Memory B cell (primary cell): ENCODE results near the gene CXCR6.

Source experiments
- ATAC-seq: fragments of 150-1000 bp; cut with Tn5 transposase; 2 replicates; pipeline ENCODE4 v1.10.0; 2021; ENCODE audit warnings: low read depth, mild to moderate bottlenecking, moderate library complexity
- DNase-seq, 2 donors: peaks; one replicate each; pipeline ENCODE4 v3.0.0; 2022; ENCODE audit warnings: low spot score in 2 of 2
- H3K27ac Mint-ChIP-seq: one replicate; pipeline ENCODE4 v1.8.0; 2022; ENCODE audit warnings: mild to moderate bottlenecking, moderate library complexity, mixed read lengths
- H3K27me3 Mint-ChIP-seq: one replicate; pipeline ENCODE4 v1.8.0; 2022; ENCODE audit warnings: mixed read lengths
- H3K36me3 Mint-ChIP-seq: one replicate; pipeline ENCODE4 v1.8.0; 2022; ENCODE audit warnings: mild to moderate bottlenecking, mixed read lengths
- H3K4me1 Mint-ChIP-seq: one replicate; pipeline ENCODE4 v1.8.0; 2022; ENCODE audit warnings: mixed read lengths
- H3K4me3 Mint-ChIP-seq: one replicate; pipeline ENCODE4 v1.8.0; 2022; ENCODE audit warnings: mild to moderate bottlenecking, moderate library complexity, mixed read lengths
- H3K9me3 Mint-ChIP-seq: one replicate; pipeline ENCODE4 v1.8.0; 2022; ENCODE audit warnings: mixed read lengths

Gene CXCR6

DNA sequence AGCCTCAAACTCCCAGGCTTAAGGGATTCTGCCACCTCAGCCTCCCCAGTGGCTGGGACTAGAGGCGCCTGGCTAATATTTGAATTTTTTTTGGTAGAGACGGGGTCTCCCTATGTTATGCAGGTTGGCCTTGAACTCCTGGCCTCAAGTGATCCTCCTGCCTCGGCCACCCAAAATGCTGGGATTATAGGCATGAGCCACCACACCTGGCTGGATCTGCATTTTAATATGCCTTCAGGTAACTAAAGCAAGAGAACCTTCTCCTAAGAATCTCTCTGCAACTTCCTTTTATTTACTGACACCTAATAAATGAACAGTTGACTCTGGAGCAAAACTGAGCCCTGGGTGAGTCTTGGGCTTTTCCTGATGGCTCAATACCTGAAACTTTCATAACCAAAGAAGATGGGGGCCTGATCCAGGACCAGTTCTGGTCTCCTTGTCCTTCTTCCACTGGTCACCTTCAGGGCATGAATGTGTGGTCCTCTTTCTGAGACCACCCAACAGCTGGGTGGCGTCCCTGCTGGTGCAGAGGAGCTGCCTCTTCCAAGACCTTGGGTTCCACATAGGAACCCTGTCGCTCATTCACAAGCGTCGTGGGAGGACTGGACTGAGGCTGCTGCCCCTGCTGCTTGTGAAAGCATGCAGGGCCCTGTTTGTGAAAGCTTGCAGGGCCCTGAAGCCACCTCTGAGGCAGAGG, 28.8 kb upstream of the CXCR6 start:
- H3K4me3 Mint-ChIP-seq, result no peak overlapping the region
- H3K4me1 Mint-ChIP-seq, result peaks cover 12% of the 10 kb centered on the region
- no peaks in the 10 kb centered on the region for H3K9me3 Mint-ChIP-seq
- H3K36me3 Mint-ChIP-seq, result peaks cover 5% of the 10 kb centered on the region
- DNase-seq (no peak), ATAC-seq (no peak)
- H3K27me3 Mint-ChIP-seq, result no peaks in the 10 kb centered on the region
- no peak overlapping the region for H3K27ac Mint-ChIP-seq

DNA sequence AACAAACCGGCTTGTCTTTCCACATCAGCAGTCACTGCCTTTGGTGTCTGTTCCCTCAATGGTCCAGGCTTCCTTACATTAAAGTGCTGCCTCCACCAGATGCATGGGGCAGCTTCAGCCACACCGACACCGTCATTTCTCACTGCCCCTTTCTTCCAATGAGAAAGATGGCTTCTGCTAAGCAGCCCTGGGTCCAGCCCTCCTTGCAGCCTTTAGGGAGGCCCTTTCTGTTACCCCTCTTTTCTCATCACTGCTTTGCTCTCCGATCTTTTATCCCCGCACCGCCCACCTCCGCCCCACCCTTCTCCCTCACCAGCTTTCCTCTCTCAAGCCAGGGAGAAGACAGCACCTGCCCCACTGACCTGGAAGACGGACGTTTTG, 28.2 kb upstream of the CXCR6 start:
- Mint-ChIP-seq H3K9me3 (no peaks in the 10 kb centered on the region), H3K27me3 (no peaks in the 10 kb centered on the region), H3K36me3 (peaks cover 5% of the 10 kb centered on the region), H3K4me1 (peaks cover 8% of the 10 kb centered on the region), H3K4me3 (peak overlapping the region; percentile 73), H3K27ac (no peak overlapping the region)
- no peak for ATAC-seq
- no peak for DNase-seq

DNA sequence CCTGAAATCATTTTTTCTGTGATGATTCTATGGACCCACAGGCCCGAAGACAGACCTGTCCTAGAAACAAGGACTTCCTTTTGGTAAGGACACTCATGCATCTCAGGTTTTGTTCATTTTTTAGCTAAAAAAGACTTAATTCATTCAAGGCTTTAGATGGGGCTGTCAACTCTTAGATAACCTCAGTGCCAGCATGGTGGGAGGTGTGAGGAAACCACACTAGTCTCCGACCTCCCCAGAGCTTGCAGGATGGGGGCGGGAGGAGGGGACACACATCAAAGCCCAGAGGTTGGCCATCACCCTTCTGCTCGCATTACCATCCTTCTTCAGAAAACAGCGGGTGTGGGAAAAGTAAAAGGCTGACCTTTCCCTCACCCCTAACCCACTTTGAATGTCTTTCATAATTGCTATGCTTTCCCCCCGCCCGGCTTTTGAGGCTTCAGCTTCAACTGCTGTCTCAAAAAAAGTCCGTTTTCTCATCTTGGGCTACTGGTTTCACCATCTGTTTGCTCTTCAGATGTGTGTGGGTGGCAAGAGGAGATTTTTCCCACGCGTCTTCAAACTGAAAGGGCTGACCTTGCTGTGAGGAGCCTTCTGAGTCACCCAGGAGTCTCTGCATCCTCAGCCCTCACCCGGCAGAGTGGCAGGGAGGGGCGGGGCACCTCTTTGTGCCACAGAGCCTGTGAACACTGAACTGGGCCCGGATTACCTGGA, 27.6 kb upstream of the CXCR6 start:
- no peak for DNase-seq

DNA sequence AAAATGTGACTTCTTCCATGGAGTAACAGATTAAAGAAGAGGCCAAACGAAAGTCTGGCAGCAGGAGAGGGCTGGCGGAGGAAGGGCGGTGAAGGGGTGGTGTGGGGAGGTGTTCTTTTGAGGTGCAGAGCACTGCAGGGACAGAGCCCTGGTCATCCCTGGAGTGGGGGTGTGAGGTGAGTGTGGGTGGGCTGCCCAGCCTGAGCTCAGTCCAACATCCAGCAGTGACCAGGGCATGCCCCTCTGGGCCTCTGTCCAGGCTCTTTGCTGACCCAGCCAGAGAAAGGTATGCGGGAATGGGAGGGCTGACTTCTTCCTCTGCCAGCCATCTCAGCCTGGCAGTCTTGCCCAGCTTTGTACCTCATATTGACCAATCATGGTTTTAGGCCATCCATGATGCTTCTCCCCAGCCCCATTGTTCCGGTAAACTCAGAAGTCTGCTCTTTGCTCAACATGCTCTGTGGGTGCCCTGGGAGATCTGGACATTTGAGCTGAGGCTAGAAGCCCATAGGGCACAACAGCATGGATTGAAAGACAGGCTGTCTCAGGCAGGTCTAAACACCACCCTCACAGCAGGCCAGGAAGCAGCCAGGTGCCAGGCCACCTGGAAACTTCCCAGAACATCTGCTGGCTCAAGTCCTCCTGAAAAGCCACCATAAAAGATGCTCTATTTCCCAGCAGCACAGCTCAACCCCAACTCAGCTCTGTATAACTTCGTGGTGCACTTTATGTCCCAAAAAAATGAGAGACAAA, 25.9 kb upstream of the CXCR6 start:
- ATAC-seq, result no peak
- Mint-ChIP-seq H3K27me3 (no peaks in the 10 kb centered on the region), H3K4me1 (peaks cover 5% of the 10 kb centered on the region), H3K4me3 (no peak overlapping the region), H3K36me3 (peaks cover 9% of the 10 kb centered on the region), H3K27ac (no peak overlapping the region), H3K9me3 (no peaks in the 10 kb centered on the region)
- no peak for DNase-seq

More for the DNA sequence above, 27.6 kb upstream of the CXCR6 start:
- Mint-ChIP-seq H3K4me1 (peaks cover 5% of the 10 kb centered on the region), H3K27me3 (no peaks in the 10 kb centered on the region), H3K36me3 (peaks cover 5% of the 10 kb centered on the region), H3K9me3 (no peaks in the 10 kb centered on the region), H3K27ac (peak overlapping the region; percentile 41), H3K4me3 (peak overlapping the region; percentile 73)
- ATAC-seq, result peak; percentile 77

DNA sequence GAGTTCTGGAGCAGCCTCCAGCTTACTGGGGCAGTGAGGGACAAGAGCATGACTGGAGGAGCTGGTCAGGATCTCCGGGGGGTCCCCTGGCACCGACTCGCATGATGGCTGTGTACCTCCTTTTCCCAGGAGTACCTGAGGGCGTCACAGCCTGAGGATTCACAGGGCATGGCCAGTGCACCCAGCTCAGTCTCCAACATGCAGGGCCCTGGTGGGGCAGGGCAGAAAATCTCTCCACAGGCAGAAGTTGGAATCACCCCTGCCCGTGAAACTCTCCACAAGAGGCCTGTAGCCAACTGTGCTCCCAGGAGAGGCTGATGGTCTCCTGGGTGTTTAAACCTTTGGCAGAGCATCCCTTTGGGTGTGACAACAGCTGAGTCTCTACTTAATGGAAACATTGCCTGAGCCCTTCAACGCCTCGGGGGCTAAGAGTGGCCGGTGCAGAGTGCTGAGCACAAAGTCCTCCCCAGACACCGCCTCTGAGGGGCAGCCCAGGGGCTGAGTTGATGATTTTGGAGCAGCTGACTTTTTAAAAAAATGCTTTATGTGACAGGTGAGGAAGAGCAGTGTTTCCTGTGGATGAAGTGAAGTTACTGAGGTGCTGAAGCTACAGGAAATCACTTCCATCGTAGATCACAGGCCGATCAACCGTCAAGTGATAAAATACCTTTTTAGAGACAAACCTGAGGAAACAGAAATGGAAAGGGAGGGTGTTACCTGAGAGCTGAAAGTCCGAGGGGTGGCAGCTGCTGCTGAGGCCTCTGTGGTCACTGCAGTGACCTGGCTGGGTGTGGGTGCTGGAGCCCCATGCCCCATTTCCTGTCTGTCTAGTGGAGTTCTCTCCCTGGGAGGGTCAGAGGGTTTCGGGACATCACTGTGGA, 21.9 kb upstream of the CXCR6 start:
- no peaks in the 10 kb centered on the region for H3K27me3 Mint-ChIP-seq
- H3K27ac Mint-ChIP-seq, result no peak overlapping the region
- H3K9me3 Mint-ChIP-seq, result no peaks in the 10 kb centered on the region
- H3K36me3 Mint-ChIP-seq, result peaks cover 25% of the 10 kb centered on the region
- no peak overlapping the region for H3K4me3 Mint-ChIP-seq
- DNase-seq (no peak), ATAC-seq (no peak)
- no peaks in the 10 kb centered on the region for H3K4me1 Mint-ChIP-seq

DNA sequence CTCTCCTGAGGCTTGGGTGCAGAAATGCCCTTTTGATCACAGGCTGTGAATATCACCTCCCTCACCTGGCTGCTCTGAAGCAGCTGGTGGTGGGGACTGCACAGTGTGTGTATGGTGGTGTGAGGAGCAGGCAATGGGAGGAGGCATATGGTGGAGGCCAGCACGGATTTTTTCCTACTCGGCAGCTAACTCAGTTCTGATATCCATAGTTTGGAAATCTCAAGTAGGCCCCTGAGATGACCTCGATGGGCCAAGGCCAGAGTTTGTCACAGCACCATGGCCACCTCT, 21.3 kb upstream of the CXCR6 start:
- DNase-seq, result no peak
- Mint-ChIP-seq H3K4me3 (no peak overlapping the region), H3K27ac (no peak overlapping the region), H3K4me1 (no peaks in the 10 kb centered on the region), H3K36me3 (peaks cover 26% of the 10 kb centered on the region), H3K9me3 (no peaks in the 10 kb centered on the region), H3K27me3 (no peaks in the 10 kb centered on the region)
- no peak for ATAC-seq

DNA sequence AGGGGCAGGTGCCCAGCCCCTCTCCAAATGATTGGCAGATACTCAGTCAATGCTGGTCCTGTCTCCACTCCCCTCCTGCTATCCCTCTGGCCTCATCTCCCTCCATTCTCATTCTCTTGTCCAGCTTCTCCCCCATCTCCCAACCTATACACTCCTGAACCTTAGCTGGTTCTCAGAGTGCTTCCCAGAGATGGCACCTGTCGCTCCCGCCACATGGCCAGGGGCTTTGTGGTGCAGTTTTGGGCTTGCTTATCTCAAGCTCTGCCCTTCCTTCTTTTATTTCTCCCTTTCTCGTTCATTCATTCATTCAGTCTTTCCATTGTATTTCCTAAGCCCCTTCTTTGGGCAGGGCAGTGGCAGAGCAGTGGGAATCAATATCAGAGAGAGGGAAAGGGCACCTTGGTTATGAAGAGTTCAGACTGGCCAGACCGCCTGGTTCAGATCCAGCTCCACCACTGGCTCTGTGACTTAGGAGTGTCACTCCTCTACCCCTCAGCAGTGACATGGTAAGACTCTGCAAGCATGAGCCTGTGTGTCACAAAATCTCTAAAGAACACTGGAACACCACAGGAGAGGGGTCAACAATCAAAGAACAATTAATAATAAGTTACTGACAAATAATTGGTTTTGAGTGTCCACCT, 20.2 kb upstream of the CXCR6 start:
- H3K27ac Mint-ChIP-seq, result no peak overlapping the region
- peaks cover 31% of the 10 kb centered on the region for H3K36me3 Mint-ChIP-seq
- no peak for ATAC-seq
- H3K4me3 Mint-ChIP-seq, result no peak overlapping the region
- H3K27me3 Mint-ChIP-seq, result no peaks in the 10 kb centered on the region
- H3K9me3 Mint-ChIP-seq, result no peaks in the 10 kb centered on the region
- no peak for DNase-seq
- H3K4me1 Mint-ChIP-seq, result no peaks in the 10 kb centered on the region

DNA sequence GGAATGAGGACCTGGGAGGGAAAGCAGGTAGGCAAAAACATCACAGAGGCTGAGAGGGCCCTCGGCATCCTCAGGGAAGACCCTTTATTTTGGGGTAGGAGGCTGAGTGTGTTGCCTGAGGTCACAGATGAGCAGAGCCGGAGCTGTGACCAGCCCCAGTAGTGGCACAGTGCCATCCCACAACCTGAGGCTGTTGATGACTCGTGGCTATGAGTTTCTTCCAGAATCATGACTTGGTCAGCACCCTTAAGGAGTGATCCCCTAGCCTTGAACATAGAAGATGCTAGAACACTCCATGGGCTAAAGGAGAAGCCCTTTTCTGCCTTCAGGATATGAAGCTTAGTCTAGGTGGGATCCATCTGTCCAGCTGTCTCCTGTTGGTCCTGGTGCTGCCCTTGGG, 19.5 kb upstream of the CXCR6 start:
- no peak for DNase-seq
- Mint-ChIP-seq H3K9me3 (no peaks in the 10 kb centered on the region), H3K4me1 (no peaks in the 10 kb centered on the region), H3K27ac (no peak overlapping the region), H3K36me3 (peaks cover 32% of the 10 kb centered on the region), H3K4me3 (no peak overlapping the region), H3K27me3 (no peaks in the 10 kb centered on the region)
- no peak for ATAC-seq

DNA sequence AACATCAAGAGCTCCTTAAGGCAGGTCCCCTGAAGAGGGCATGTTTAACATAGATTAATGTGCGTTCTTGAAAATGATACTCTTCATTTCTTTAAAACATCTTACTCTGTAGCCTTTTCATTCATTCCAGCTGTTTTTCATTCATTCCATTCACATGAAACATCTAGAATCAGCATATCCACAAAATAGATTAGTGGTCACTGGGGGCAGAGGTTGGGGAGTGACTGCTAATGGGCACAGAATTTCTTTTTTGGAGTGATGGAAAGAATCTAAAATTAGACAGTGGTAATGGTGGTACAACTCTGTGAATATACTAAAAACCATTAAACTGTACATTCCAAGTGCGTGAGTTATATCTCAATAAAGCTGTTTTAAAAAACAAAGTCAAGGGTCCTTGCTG, 15.4 kb upstream of the CXCR6 start:
- no peak overlapping the region for H3K4me3 Mint-ChIP-seq
- no peak for DNase-seq

DNA sequence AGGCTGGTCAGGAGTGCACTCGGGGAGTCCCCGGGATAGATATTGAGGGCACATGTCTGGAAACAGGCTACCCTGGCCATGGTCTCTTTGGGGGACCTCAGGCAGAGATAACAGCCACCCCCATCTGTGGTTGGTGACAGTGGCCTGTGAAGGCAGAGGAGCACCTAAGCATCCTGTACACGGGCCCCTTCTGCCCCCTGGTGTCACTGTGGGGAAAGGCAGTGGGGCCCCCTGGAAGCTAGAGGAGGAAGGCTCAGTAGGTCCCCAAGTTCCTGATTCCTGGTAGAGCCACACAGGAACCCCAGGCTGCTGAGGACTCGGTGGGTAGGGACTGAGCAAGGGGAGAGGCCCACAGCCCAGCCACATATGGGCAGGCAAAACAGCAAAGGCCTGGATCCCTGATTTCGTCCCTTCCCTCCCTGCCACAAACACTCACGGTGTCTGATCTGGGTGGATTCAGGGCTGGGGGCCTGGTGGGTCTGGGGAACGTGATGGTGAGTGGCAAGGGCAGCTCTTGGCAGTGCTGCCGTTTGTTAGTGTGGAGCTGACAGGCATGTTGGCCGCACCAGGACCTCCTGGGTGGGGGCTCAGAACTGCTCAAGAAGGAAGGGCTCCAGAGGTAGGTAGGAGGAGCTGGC, 14.1 kb upstream of the CXCR6 start:
- peaks cover 51% of the 10 kb centered on the region for H3K36me3 Mint-ChIP-seq
- peak; percentile 78 for ATAC-seq
- H3K27me3 Mint-ChIP-seq, result no peaks in the 10 kb centered on the region
- H3K4me1 Mint-ChIP-seq, result no peaks in the 10 kb centered on the region
- no peaks in the 10 kb centered on the region for H3K9me3 Mint-ChIP-seq
- peak; percentile 59 to 64 for DNase-seq
- H3K4me3 Mint-ChIP-seq, result no peak overlapping the region
- no peak overlapping the region for H3K27ac Mint-ChIP-seq

More for the DNA sequence above, 15.4 kb upstream of the CXCR6 start:
- no peak for ATAC-seq
- no peaks in the 10 kb centered on the region for H3K9me3 Mint-ChIP-seq
- H3K36me3 Mint-ChIP-seq, result peaks cover 48% of the 10 kb centered on the region
- H3K4me1 Mint-ChIP-seq, result no peaks in the 10 kb centered on the region
- no peak overlapping the region for H3K27ac Mint-ChIP-seq
- no peaks in the 10 kb centered on the region for H3K27me3 Mint-ChIP-seq

DNA sequence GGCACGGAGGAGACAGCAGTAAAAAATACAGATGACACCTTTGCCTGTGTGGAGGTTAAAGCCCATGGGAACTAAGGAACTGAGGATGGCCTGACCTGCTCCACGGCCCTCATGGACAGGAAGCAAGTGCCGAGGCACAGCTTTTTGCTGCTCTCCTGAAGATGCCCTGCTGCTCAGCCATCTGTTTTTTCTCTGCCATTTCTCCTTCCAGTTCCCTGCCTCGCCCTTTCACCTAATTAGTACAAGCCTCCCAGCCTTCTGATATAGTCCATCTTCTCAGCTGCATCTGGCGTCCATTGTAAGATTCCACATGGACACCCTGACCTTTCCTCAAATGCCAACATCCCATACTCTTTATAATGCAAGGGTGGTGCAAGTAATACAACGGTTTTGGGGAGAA, 11.8 kb upstream of the CXCR6 start:
- Mint-ChIP-seq H3K36me3 (peaks cover 52% of the 10 kb centered on the region), H3K9me3 (no peaks in the 10 kb centered on the region), H3K27ac (no peak overlapping the region), H3K4me1 (no peaks in the 10 kb centered on the region), H3K4me3 (no peak overlapping the region), H3K27me3 (no peaks in the 10 kb centered on the region)
- ATAC-seq (no peak), DNase-seq (no peak)

DNA sequence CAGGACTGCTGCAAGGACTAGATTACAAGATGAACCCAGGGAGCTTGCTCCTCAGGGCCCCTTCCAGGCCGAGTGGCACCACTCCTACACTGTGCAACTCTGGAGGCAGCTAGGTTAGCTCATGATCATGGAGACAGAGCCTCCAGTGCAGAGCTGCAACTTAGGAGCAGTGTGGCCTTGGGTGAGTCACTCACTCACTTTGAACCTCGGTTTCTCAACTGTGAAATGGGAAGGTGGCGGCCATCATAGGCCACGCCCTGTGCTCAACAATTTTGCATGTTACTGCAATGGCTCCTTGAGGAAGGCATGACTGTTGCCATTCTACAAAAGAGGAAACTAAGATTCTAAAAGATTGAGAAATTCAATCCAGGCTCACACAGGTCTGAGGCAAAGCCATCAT, 11.2 kb upstream of the CXCR6 start:
- Mint-ChIP-seq H3K4me3 (no peak overlapping the region), H3K27me3 (no peaks in the 10 kb centered on the region), H3K9me3 (no peaks in the 10 kb centered on the region), H3K36me3 (peaks cover 52% of the 10 kb centered on the region), H3K27ac (no peak overlapping the region), H3K4me1 (no peaks in the 10 kb centered on the region)
- DNase-seq (no peak), ATAC-seq (no peak)

DNA sequence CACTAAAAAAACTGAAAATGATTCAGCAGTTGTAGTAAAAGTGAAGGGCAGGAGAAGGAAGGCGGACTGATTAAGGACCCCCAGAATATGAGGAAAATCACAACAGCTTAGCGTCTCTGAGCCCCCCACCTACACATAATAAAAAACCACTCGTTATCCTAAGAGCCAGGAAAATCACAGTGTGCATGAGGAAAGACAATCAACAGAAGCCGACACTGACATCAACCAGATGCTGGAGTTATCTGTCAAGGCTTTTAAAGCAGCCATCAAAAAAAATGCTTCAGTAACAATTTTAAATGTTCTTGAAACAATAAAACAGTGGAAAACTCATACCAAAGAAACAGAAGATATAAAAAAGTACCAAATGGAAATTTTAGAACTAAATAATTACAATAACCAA, 9.7 kb upstream of the CXCR6 start:
- Mint-ChIP-seq H3K4me1 (no peaks in the 10 kb centered on the region), H3K4me3 (no peak overlapping the region), H3K27me3 (no peaks in the 10 kb centered on the region), H3K27ac (no peak overlapping the region), H3K9me3 (no peaks in the 10 kb centered on the region), H3K36me3 (peaks cover 49% of the 10 kb centered on the region)
- DNase-seq (no peak), ATAC-seq (no peak)
